ENCODE measurements around the gene MOB4.

DNA sequence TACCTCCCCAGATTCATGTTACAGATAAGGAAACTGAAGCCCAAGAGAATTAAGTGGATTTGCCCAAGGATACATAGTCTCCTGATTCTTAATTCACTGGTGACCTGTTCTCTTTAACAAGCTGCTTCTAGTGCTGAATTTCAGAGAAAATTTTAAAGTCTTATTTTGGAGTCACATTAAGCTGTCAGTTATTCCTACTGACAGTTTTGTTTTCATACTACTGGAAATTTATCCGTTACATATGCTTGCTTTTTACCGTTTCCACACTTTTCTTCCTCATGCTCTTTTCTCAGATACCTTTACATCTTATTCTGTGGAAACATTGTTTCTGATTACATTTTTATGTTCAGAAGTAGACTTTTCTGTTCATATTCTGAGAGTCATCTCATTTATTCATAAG, 1.3 kb downstream of the MOB4 start:
- TF ChIP-seq CTCF (conservative IDR thresholded peaks at IDR 0.05 in 1 of 2, IDR thresholded peaks at IDR 0.05 in 1 of 2; ENCODE audit: extremely low read depth in 1 of 2, insufficient read depth in 1 of 2, low read depth in 1 of 2, low read length in 2 of 2) (no peak), EZH2 (IDR thresholded peaks at IDR 0.05; ENCODE audit: borderline replicate concordance, low read length) (no peak)
